IPS DF 19.7 (cell line): Measurements from ENCODE around the gene TBC1D10B.

ENCODE experiments used
- DNase-seq: peaks from one replicate; pipeline ENCODE4 v3.0.0-alpha.2; 2013; ENCODE audit warnings: low read depth, low spot score

The TBC1D10B gene

GRCh38 chr16:30374538-30374937 lies 4.2 kb upstream of the TBC1D10B start, which contains the start of gene MYL11:
MYL11 (plus strand) TSS chr16:30374802; CDS start chr16:30374858, 56 bp downstream.
- no peak for DNase-seq

GRCh38 chr16:30372725-30373124 lies 2.4 kb upstream of the TBC1D10B start:
- DNase-seq, result no peak

GRCh38 chr16:30372038-30372712 lies 1.9 kb upstream of the TBC1D10B start:
- DNase-seq, result no peak

GRCh38 chr16:30371248-30371816 lies 1.0 kb upstream of the TBC1D10B start:
- no peak for DNase-seq

GRCh38 chr16:30369938-30370455 lies 297 bp downstream of the TBC1D10B start:
- no peak for DNase-seq

- no peak for DNase-seq
These were observed 980 bp downstream of the TBC1D10B start for GRCh38 chr16:30369091-30369937.

- no peak for DNase-seq
These were observed 1.6 kb downstream of the TBC1D10B start for GRCh38 chr16:30368792-30369090.

GRCh38 chr16:30368122-30368791 lies 2.0 kb downstream of the TBC1D10B start:
- DNase-seq, result no peak

GRCh38 chr16:30367349-30368009 lies 2.8 kb downstream of the TBC1D10B start:
- no peak for DNase-seq

- no peak for DNase-seq
These were observed 3.8 kb downstream of the TBC1D10B start for GRCh38 chr16:30366511-30366910.

GRCh38 chr16:30365200-30365599 lies 5.1 kb downstream of the TBC1D10B start:
- DNase-seq, result no peak

- no peak for DNase-seq
These were observed 9.1 kb downstream of the TBC1D10B start for GRCh38 chr16:30361180-30361579.

- no peak for DNase-seq
These were observed 10.5 kb downstream of the TBC1D10B start for GRCh38 chr16:30359871-30360170.

- no peak for DNase-seq
These were observed 11.1 kb downstream of the TBC1D10B start for GRCh38 chr16:30358990-30359870.

- no peak for DNase-seq
These were observed 11.7 kb downstream of the TBC1D10B start for GRCh38 chr16:30358577-30358936.

- no peak for DNase-seq
These were observed 12.3 kb downstream of the TBC1D10B start for GRCh38 chr16:30357715-30358576.

GRCh38 chr16:30357085-30357714 lies 13.1 kb downstream of the TBC1D10B start:
- DNase-seq, result no peak

- no peak for DNase-seq
These were observed 13.8 kb downstream of the TBC1D10B start for GRCh38 chr16:30356401-30357084.

GRCh38 chr16:30355954-30356308 lies 14.4 kb downstream of the TBC1D10B start:
- DNase-seq, result no peak
